NCI-H345 treated with DMSO at 0.1 percent for 48 hours (cell line): ENCODE results near the gene RAPGEF6.
"Not testable (repeated sequence)": the region's sequence is repeated elsewhere in the genome, so short reads cannot be mapped to it uniquely, and the experiment has no call there.

Source experiments
- DNase-seq: peaks from one replicate; lab custom pipeline; 2025; ENCODE audit not compliant: unreplicated experiment; lab: John Stamatoyannopoulos, UW

RAPGEF6 gene

DNA sequence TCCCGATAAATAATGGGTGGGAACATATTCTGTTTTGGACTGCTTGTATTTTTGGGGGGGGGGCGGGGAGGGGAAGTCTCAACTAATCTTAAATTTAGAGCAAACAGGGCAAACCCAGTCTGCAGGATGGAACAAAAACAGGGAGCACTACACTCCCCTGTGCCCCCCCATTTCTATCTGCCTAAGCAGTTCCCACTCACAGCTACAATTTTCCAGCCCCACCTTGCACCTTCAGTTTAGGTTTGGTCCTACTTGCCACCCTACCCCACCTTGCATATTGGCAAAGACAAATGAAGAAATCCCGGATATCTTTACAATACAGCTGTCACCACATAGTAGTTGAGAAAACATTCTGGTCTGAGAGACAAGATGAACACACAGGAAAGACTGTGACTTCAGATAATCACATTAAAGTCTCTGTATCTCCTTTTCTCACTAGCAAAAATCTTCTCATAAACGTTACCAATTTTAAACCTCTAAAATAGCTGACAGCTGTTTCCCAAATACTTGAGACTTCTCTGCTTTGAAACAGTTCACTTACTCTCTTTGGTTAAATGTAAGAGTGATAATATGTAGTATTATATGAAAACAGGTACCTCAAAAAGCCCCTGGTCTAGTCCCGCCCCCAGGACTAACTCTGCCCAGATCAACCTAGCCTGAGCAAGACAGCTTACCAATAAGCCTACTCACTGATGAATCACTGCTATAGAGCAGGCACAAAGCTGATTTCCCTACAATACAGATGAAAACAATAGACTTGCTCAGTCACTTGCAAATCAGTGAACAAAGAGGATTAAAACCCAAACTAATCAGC lies 5.2 kb upstream of the RAPGEF6 start:
- DNase-seq, result no peak

DNA sequence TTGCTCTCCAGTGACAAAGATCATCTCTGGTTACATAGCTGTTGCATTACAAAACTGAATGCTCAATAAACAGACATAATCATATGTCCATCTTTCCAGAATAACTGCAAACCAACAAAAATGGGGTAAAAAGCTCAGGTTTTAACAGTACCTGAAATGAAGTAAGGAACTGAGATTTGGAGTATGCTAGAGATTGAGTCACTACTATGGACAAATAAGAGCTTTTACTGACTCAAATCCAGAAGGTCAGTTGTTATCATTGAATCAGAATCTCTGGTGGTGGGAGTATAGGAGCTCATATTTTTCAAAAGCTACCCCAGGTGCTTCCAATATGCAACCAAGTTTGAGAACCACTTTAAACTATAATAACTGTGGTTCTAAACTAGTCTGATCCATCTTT lies 4.1 kb upstream of the RAPGEF6 start:
- DNase-seq, result no peak

DNA sequence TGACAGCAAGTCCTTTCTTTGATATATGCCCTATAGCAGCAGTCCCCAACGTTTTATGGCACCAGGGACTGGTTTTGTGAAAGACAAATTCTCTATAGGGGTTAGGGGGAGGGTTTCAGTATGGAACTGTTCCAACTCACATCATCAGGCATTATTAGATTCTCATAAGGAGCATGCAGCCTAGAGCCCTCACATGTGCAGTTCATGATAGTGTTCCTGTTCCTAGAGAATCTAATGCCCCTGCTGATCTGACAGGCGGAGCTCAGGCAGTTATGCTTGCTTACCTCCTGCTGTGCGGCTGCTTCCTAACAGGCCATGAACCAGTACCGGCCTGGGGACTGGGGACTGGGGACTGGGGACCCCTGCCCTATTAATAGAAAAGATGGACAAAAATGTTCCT lies 2.7 kb upstream of the RAPGEF6 start:
- DNase-seq, result no peak

DNA sequence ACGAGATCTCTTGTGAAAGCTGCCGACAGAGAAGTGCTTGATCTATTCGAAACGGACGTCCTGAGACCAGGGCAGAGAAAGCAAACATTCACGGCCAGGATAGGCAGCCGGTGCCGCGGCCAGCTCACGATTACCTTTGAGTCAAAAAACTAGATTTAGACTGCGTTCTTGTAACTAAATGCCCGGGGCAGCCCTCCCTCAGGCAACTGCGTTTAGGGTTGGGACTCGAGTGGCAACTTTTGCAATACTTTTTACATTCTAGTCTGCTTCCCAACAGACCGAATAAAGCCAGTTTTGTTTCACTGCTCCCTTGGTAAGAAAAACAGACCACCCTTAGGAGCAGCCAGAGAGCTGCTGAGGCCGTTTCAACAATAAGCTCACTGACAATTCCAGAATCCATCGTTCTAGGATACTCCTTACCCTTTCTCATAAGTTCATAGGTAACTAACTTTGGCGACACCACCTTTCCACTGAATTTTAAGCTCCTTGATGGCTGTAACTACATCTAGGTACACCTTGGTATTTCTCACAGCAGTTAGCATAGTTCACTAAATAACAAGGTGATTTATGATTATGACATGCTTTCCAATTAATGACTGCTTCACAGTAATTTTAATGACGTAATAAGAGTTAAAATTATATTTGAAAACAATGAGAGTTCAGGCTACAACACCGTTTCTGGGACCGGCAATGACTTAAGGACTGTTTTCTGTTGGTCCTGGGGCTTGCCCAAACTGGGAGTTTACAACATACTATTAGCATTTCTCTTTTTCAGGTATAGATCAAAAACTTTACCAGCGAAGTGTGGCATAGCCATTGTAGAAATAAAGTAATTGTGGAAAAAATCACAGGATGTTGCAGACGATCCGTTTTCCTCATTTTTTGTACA lies 899 bp upstream of the RAPGEF6 start:
- DNase-seq, result no peak

DNA sequence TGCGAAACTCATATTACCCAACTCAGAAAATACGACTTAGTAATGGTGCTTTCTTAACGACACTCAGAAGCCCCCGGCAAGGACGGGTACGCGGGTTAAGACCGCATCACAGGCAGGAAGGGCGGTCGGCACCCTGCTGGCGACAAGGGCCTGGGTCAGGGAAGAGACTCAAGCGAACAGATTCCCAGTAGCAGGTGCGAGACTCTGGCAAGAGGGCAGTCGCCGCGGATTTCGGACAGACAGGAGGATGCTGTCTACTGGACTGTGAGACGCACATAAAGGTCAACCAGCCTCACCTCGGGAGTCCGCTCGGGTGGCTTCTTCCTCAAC lies 398 bp downstream of the RAPGEF6 start:
- no peak for DNase-seq

DNA sequence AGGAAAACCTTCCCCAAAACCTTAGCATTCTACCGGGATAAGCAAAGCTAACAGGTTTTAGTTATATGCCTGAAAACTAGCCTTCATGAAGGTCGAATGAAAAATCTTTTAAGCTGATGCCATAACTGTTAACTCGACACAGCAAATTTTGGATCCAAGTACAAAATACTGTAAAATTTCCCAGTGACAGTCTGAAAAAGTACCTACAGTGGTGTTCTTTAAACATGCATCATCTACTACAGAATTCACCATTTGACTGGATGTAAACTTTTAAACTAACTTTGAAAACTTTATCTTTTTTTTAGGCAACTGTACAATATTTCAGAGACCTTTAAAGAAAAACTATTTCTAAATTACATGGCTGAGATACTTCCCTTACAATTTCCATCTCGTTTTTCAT lies 791 bp downstream of the RAPGEF6 start:
- DNase-seq, result no peak

DNA sequence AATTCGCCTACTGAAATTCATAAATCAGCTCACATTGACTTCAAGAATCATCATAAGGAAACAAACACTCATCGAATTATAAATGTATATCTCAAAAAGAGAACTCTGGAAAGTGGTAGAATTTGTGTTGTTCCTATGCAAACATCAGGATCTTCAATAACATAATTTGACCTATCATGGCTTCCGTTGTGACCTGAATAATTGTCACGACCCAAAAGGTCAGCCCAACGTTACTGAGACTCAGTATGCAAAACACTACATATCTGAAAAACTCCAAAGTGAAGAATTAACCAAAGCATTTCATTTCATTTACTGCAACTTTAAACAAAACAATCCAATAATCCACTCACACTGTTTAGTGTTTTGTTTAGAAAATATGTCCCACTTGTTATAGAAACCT lies 1.2 kb downstream of the RAPGEF6 start:
- DNase-seq, result no peak

DNA sequence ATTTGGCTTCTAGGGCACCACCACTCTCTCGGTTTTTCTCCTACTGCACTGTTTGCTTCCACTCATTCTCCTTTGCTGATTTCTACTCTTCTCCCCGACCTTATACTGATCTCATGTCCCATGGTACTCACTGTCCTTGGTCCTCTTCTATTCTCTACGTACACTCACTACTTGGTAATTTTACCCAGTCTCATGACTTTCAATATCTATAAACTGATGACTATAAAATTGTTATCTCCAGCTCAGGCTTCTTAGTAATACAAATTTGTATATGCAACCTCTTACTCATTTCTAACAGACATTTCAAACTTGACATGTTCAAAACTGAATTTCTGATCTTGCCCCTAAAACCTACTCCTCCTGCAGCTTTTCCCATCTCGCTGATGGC lies 4.1 kb downstream of the RAPGEF6 start:
- DNase-seq, result no peak

DNA sequence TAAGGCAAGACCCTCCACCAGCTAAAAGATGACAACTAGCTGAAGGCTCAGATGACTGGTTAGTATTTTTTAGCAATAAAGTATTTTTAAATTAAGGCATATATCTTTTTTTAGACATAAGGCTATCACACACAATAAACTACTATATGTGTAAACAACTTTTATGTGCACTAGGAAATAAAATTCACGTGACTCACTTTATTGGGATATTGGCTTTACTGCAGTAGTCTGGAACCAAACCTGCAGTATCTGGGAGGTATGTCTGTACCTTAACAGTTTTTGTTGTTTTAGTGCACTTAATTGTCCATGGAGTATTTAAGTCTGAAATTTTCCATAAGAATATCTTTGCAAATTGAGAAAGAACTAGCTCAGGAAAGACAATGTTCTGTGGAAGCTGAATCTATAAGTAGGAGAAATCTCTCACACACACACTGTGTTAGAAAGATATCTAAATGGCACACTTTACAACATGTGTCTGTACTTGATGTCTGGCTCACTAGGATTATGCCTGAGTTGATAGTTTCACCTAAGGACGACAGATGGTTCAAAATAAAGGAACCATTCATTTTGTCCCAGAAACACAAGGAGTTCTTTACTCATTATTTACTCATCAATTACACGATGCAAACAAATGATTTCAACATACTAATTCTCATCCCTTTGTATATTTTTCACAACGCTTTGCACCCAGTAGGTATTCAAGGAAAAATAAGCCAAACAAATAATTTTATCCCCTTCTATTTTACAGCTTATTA lies 4.6 kb downstream of the RAPGEF6 start:
- DNase-seq, result no peak

DNA sequence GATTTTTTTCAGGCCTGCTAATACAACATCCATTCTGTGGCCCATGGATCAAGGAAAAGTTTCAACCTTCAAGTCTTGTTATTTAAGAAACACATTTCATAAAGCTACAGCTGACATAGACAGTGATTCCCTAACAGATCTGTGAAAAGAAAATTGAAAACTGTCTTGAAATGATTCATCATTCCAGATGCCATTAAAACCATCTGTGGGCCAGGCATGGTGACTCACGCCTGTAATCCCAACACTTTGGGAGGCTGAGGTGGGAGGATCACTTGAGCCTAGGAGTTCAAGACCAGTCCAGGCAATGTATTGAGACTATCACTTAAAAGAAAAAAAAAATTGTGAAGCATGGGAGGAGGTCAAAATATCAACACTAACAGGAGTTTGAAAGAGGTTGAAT lies 6.0 kb downstream of the RAPGEF6 start:
- DNase-seq, result no peak

DNA sequence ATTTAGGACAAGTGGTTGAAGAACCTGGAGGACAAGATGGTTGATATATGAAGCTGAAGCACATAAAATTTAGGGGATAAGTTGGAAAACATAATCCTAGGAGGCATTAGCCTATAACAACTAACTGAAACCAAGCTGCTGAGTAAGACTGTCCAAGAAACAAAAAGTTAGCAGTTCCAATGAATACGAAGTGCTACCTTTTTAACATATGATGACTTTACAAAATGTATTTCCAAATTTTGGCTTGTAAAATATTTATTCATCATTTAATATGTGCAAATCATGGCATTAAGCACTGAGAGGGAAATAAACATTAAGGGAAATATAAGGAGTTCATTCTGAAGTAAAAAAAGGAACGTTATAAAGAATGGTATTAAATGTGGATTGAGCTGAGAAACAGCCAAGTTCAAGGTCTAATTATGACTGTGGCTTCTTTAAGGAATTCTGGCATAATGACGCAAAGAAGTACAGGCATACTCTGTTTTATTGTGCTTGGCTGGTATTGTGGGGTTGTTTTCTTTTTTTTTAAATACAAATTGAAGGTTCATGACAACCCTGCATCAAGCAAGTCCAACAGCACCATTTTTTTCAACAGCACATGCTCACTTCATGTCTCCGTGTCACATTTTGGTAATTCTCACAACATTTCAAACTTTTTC lies 7.7 kb downstream of the RAPGEF6 start:
- no peak for DNase-seq

DNA sequence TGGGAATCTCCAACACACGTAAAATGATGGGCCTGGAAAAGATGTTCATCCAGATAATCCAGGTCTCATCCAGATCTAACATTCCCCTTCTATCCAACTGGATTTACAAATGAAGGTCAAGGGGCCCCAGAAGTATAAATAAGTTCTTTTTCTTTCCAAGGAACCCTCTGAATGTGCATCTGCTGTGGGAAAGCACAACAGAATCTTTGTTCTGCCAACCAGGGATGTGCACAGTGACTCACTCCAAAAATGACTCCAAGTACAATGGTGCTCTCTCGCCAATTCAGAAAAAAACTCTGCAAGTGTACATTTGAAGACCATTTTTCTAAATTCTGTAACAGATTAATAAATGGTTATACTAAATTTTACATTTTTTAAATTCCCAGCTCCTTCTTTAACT lies 12.4 kb downstream of the RAPGEF6 start:
- no peak for DNase-seq

DNA sequence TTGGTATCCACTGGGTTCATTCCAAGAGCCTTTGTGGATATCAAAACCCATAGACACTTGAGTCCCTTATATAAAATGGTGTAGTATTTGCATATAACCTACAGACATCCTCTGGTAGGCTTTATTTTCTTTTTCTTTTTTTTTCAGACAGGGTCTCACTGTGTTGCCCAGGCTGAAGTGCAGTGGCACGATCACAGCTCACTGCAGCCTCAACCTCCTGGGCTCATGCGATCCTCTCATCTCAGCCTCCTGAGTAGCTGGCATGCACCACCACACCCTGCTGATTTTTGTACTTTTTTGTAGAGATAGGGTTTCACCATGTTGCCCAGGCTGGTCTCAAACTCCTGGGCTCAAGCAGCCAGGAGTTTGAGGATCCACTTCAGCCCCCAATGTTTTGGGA lies 13.9 kb downstream of the RAPGEF6 start:
- DNase-seq, result not testable (repeated sequence)

DNA sequence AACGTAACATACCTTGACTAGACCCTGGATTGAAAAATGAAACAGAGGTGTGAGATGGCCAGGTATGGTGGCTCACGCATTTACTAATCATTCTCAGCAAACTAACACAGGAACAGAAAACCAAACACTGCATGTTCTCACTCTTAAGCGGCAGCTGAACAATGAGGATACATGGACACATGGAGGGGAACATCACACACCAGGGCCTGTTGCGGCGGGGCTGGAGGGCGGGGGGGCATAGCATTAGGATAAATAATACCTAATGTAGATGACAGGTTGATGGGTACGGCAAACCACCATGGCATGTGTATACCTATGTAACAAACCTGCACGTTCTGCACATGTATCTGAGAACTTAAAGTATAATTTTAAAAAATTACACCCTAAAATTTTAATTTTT lies 15.9 kb downstream of the RAPGEF6 start:
- no peak for DNase-seq

DNA sequence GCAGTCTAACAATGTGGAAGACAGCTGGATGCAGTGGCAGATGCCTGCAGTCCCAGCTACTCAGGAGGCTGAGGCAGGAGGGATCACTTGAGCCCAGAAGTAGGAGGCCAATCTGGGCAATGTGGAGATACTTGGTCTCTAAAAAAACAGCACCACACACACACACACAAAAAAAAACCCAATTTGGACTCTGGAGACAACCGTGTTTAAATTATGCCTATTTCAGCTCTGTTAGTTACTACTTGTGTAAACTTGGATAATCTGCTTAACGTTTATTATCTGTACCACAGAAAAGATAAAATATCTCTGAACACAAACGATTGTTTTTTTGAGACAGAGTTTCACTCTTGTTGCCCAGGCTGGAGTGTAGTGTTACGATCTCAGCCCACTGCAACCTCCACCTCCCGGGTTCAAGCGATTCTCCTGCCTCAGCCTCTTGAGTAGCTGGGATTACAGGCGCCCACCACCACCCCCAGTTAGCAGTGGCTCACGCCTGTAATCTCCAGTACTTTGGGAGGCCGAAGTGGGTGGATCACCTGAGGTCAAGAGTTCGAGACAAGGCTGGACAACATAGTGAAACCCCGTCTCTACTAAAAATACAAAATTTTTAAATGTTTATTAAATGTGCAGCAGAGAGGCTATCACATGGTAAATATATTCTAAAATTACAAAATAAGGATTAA lies 17.7 kb downstream of the RAPGEF6 start:
- DNase-seq, result no peak

DNA sequence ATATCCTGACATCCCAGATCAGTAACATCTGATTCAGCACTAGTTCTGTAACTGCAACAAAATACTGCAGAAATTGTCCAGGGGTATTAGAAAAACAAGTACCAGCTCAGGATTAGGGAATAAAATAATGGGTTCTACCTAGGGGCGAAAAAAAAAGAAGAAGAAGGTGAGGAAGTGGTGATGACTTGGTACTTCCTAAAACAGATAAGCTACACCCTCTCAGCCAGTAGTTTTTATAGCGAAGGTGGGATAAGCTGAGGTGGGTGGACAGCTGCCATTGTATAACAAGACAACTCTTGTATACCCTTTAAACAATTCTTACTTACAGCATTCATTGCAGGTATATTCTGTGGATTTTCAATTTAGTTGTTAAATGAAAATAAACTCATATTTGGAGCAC lies 19.1 kb downstream of the RAPGEF6 start:
- DNase-seq, result no peak

DNA sequence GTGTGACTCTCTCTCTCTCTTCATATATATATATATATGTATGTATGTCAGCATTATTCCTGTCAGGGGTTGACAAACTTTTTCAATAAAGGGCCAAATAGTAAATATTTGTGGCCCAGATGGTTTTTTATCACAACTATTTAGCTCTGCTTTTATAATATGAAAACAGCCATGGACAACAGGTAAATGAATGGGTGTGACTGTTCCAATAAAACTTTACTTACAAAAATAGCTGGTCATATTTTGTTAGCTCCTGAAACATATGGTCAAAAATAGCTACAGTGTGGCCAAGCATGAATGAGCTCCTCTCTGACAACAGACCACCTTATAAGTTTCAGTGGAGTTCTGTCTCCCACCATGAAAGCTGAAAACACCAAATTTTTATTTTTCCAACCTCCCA lies 21.6 kb downstream of the RAPGEF6 start:
- DNase-seq, result no peak

DNA sequence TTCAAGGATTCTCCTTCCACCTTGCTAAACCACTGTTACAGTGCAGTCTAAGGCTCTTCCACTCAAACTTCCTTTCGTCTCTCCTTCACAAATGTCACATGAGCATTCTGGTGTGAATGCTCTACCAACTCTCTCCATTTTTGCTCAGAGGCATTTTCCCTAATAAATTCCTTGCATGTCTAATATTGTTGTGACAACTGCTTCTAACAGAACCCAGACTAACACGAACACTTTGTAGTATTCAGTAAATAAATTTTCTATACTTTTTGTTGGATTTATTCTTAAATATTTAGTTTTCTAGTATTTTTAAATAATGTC lies 24.0 kb downstream of the RAPGEF6 start:
- DNase-seq, result no peak

DNA sequence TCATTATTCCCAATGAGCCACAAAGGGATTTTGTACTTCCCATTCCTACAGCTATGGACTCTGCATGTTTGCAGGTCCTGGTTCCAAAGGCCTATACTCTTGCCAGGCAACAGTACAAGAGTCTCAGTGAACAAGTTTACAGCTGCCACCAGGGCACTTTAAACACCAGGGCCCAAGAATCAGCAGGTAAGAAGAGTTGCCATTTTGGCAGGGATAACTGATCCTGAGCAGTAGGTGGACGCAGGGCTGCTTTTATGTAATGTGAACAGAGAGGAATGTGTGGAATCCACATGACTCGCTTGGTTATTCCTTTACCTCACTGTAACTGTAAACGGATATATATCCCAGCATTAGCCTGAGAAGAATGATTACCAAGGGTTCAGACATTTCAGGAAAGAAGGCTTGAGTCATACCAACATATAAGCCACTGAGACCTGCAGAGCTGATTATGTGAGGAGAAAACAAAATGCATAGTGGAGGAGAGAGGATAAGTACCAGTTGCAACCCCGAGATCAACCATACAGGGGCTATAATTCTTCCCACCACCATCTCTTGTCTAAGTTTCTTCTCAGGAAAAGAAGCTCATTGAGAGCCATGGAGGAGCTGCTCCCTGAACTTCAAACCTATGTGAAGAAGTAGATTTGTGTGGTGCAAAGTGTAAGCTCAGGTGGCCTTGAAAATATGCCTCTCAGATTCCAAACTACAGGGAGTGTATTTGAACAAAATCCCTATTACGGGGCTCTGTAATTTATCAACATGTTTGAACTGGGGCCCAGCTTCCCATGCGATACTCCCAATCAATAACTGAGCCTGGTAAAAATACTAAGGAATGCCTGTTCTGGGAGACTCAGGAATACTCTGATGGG lies 24.6 kb downstream of the RAPGEF6 start:
- DNase-seq, result no peak

DNA sequence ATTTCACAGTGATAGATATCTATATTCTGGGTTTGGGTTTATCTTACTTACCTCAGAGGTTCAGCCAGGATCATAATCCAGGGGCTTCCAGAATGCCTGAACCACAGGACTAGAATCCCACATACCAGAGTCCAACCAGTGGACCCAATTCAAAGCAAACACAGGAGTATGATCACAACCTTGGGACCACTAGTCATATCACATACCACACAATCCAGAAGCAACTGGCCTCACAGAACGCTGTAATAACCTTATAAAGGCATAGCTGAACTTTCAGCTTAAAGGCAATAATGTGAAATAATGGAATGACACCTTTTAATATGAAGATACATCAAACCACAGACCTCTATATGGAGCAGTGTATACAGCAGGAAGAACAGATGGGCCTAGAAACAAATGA lies 25.3 kb downstream of the RAPGEF6 start:
- DNase-seq, result no peak
